GM12873 (cell line): ENCODE results near the gene COL4A5.

Experiments
- TF ChIP-seq, protein P1 (sequence below): IDR thresholded peaks from 2 replicates; pipeline ENCODE4 v1.5.1; 2012; ENCODE audit warnings: low read depth, mild to moderate bottlenecking, moderate library complexity, low read length, control low read depth; ENCODE audit not compliant: insufficient read depth; ENCODE audit errors: missing control alignments

The COL4A5 gene

DNA sequence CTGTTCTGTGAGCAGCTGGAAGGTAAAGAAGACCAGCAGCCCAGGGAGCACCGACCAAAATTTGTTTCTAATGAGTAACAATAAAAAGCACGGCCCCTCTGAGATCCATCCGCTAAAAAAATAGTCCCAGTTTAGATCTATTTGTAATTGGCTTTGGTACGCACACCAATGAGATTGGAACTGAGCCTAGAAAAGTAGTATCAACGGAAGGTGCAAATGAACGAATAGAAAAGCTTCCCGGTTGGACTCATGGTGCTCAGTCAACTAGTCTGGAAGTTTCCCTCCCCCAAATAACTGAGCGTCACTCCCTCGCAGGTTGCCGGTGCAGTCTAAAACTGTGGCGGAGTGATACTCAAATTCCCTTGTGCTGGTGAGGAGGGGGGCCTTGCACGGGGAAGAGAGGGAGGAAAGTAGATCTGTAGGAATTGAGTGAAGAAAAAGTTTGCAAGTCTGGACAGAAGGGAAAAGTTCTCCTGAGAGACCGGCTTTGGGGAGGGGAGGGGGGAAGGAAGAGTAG lies at the start of gene COL4A5:
Gene COL4A5 (plus strand): TSS at position 413 of the 517 bp plus-strand sequence. CDS start 288 bp downstream, outside the sequence.
- TF ChIP-seq, protein P1, sequence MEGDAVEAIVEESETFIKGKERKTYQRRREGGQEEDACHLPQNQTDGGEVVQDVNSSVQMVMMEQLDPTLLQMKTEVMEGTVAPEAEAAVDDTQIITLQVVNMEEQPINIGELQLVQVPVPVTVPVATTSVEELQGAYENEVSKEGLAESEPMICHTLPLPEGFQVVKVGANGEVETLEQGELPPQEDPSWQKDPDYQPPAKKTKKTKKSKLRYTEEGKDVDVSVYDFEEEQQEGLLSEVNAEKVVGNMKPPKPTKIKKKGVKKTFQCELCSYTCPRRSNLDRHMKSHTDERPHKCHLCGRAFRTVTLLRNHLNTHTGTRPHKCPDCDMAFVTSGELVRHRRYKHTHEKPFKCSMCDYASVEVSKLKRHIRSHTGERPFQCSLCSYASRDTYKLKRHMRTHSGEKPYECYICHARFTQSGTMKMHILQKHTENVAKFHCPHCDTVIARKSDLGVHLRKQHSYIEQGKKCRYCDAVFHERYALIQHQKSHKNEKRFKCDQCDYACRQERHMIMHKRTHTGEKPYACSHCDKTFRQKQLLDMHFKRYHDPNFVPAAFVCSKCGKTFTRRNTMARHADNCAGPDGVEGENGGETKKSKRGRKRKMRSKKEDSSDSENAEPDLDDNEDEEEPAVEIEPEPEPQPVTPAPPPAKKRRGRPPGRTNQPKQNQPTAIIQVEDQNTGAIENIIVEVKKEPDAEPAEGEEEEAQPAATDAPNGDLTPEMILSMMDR, result no peak

DNA sequence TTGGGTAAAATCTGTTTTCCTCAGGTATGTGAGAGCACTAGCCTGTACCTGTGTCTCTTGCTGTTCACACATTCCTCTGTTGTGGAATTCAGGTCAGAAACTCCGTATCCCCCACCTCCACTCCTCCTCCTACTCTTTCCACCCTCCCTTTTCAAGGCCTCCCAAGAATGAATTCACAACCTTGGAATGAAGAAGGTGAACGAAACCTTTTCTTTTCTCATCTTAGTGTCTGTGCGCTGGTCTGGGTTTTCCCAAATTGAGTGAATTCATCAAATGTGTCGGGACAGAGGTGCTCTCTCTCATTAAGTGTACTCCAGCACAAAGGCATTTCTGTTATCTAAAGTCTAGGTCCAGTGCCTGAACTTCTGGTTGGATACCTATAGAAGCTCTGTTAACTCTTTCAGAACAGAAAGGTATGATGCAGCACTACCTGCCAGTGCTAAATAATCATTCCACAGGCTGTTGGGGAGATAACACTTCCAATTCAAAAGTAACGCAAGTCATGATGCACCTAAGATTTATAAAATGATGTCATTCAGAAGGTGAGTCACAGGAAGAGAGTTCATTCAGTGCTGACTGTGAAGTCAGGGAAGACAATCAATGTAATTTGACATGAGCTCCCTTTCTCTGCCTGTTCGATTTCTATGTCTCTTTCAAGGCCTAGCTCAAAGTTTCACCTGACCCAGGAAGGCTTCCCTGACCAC lies 43.3 kb upstream of the COL4A5 start:
- TF ChIP-seq, protein P1, result no peak

DNA sequence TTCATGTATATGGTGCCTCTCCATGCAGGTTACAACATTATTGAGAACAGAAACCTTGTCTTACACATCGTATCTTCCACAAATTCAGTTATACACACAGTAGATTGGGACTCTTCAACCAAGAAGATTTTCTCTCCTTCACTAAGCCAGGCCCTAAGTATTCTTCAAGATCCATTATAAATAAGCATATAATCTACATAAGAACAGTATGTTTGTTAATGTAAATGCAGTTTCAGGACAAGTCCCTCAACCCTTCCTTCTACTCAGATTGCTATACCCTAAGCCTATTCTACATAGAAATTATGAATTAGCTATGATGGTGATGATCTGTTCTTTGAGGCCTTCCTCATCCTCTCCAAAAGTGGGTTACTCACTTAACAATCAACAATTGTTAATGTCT lies 42.7 kb upstream of the COL4A5 start:
- TF ChIP-seq, protein P1, result no peak

DNA sequence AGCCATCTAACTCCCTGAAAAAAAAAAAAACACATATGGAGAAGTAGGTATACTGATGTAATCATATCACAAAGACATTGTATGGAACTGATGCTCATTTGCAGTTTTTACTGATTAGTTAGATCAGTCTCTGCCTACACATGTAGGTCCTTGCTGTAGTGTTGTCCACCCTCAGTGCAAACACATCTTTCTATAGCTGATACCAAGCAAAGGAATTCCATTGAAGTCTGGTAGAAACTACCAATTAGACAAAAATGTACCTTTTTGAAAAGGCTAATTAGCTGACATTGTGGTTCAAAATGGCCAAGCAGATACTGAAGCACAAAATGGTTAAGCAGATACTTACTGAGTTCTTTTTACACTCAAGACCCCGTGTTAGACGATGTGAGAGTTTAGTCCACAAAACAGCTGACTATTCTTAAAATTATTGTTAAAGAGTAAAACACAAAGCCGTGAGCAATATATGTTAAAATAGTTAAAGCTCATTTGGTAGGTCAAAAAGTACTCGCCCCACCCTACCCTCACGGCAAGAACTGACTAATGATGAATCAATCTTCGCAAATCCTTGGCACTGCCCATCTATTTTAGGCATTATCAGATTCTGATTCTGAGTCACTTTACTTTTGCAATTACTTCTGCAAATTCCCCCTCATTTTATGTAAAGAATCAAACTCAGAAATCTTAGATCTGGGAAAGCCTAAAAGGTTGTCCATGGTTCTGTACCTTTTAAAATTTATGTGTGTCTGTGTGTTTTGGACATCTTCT lies 41.8 kb upstream of the COL4A5 start:
- TF ChIP-seq, protein P1, result no peak

DNA sequence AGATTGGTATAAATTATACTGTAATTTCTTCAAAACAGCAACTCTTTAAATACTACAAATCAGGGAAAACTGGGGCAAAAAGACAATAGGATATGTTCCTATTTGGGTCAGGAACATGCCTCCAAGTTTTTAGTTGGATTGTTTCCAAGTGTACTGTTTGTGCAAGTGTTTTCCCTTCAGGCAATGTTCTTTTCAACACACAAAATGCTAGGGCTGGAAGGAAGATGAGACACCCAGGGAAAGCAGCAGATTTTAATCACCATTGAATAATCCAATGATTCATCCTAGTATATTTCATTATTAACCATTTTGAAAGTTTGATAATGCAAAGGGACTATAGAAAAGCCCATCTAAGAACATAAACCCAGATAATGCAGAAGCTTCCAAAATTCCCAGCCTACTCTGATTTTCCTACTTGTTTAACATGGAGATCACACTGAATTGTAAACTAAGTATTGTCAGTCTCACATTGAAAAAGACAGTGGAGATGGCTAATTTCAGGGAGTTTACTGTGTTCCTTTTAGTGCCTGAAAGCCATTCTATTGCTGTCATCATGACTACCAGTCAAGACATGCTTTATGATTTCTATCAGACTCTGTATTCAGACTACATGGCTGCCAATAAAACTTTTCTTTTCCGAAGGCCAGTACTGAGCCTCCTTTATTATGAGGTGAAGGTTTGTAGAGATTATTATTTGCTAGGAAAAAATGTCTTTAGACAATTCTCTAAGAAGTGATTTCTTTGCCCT lies 40.0 kb upstream of the COL4A5 start:
- TF ChIP-seq, protein P1, result no peak

DNA sequence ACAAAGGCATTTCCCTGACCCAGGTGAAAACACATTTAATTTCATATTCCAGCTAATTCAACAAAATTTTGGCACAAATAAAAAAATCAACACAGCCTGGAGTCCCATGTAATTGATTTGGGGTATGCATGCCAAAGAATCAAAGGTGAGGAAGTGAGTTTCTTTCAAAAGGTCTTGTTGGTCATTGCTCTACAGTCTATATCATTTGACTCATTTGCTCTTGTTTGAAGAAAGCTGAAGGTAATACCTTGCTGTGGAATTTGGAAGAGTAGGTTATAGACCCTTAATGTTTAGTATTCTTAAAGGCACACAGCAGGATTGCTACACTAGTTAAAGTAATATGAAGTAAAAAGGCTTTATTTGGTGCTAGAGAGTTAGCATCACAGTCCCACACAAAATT lies 26.9 kb upstream of the COL4A5 start:
- TF ChIP-seq, protein P1, result no peak

DNA sequence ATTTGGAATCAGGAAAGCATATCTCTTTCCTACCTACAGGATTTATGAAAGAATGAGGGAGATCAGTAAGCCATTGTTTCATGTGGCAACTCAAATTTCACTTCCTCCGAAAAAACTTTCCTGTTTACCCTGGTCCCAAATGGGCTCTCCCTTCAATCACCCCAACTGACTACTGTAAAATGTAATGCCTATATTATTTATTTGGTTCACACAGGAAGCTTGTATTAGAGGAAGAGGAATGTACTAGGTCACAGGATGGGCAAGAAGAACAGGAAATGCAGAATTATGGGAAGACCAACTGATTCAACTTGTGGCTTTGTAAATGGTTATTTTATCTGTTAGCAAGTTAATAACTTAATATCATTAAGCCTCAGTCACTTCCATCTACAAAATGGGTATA lies 24.5 kb upstream of the COL4A5 start:
- TF ChIP-seq, protein P1, result no peak
